CD4-positive, alpha-beta T cell (primary cell): Measurements from ENCODE around the gene GSDME. TPM values are rescaled to one million over a fixed set of nuclear protein-coding genes. Genes with fewer than 3 reads are reported as not detected.

Experiments used
- ATAC-seq: fragments of 200-7000 bp; cut with Tn5 transposase; one replicate; pipeline ENCODE4 v1.10.0; 2022; ENCODE audit warnings: mild to moderate bottlenecking; ENCODE audit not compliant: poor library complexity
- CTCF ChIA-PET: fragments of 350-600 bp; sonication (Branson Sonifier 250); formaldehyde crosslinking; loops from one replicate; lab custom pipeline; 2021; ENCODE audit warnings: antibody characterized with exemption, inconsistent platforms; lab: Charles Lee
- POLR2A ChIA-PET: fragments of 350-600 bp; sonication (Branson Sonifier 250); formaldehyde crosslinking; loops from one replicate; lab custom pipeline; 2021; ENCODE audit warnings: antibody characterized with exemption, inconsistent platforms; lab: Charles Lee
- DNase-seq, 14 experiments: peaks; one replicate each; pipeline ENCODE4 v3.0.0-alpha.2; 2013 to 2020; ENCODE audit warnings: mixed read lengths in 2 of 14
- H3K27ac ChIP-seq, 2 donors: one replicate each; pipeline versions ENCODE4 v1.5.1 to v1.7.0; 2013; ENCODE audit warnings: low read length in 2 of 2, low read depth in 1 of 2, mild to moderate bottlenecking in 1 of 2
- H3K27me3 ChIP-seq, 2 experiments: 1 replicate in 1 of 2; 2 replicates in 1 of 2; pipeline versions ENCODE4 v1.6.1 to v1.7.0; 2013; ENCODE audit warnings: low read length in 2 of 2, control low read depth in 1 of 2, mild to moderate bottlenecking in 1 of 2, moderate library complexity in 1 of 2; ENCODE audit not compliant: insufficient read depth in 2 of 2, control insufficient read depth in 1 of 2
- H3K36me3 ChIP-seq: one replicate; pipeline ENCODE4 v1.6.1; 2013; ENCODE audit warnings: low read length, control low read depth; ENCODE audit not compliant: insufficient read depth
- H3K4me1 ChIP-seq: one replicate; pipeline ENCODE4 v1.6.1; 2013; ENCODE audit warnings: low read length, control low read depth; ENCODE audit not compliant: insufficient read depth
- H3K4me3 ChIP-seq: one replicate; pipeline ENCODE4 v1.5.1; 2013; ENCODE audit warnings: mild to moderate bottlenecking, low read length, moderate library complexity
- H3K9me3 ChIP-seq, 2 experiments: 1 replicate in 1 of 2; 2 replicates in 1 of 2; pipeline versions ENCODE4 v1.6.1 to v1.7.0; 2013; ENCODE audit warnings: low read length in 2 of 2, mild to moderate bottlenecking in 2 of 2, control low read depth in 1 of 2, moderate library complexity in 1 of 2; ENCODE audit not compliant: control insufficient read depth in 1 of 2, insufficient read depth in 1 of 2
- H3K27ac Mint-ChIP-seq: one replicate; pipeline ENCODE4 v1.8.0; 2020; ENCODE audit warnings: mixed read lengths
- H3K27me3 Mint-ChIP-seq: one replicate; pipeline ENCODE4 v1.8.0; 2021; ENCODE audit warnings: mixed read lengths
- H3K36me3 Mint-ChIP-seq: one replicate; pipeline ENCODE4 v1.8.0; 2021; ENCODE audit warnings: low read depth, mixed read lengths
- H3K4me1 Mint-ChIP-seq: one replicate; pipeline ENCODE4 v1.8.0; 2021; ENCODE audit warnings: low read depth, mixed read lengths
- H3K4me3 Mint-ChIP-seq: one replicate; pipeline ENCODE4 v1.8.0; 2020; ENCODE audit warnings: mild to moderate bottlenecking, mixed read lengths
- H3K9me3 Mint-ChIP-seq: one replicate; pipeline ENCODE4 v1.8.0; 2020; ENCODE audit warnings: mixed read lengths
- CTCF ChIP-seq: fragments of 200-600 bp; IDR thresholded peaks from one replicate; pipeline ENCODE4 v1.8.0; 2022; ENCODE audit warnings: antibody characterized with exemption, mild to moderate bottlenecking
- intact Hi-C, 2 experiments: fragments of 100-400 bp; cut with DNase I in 1 of 2; cut with micrococcal nuclease in 1 of 2; formaldehyde crosslinking; loops; one replicate each; pipeline versions ENCODE4 v1.15.1 to v1.9.0; 2023 to 2025; cut with DNase I, micrococcal nuclease
- total RNA-seq, 174 experiments: library from RNA in 2 of 174; stranded (reverse) in 2 of 174; gene quantifications; one replicate each; pipeline ENCODE4 v1.2.3 and lab custom pipeline; 2021 to 2026

GSDME gene
- total RNA-seq, 2 experiments from 2014 or later = 0.19 TPM; not detected in 1

GRCh38 chr7:24786941-24787340 is 29.7 kb upstream of the GSDME start:
- ChIA-PET POLR2A (no interaction called here), CTCF (interaction anchor here (1.1 kb wide), 1 partner anchor 13 kb away, joined by 4 read pairs; no protein-coding TSS in a partner anchor)
- ATAC-seq (no peak), DNase-seq (peak in 2 of 14 experiments; percentile 66 to 78)
- no peaks in the 10 kb centered on the region for H3K9me3 ChIP-seq
- no peaks in the 10 kb centered on the region for H3K27me3 Mint-ChIP-seq
- no peak overlapping the region for H3K27ac Mint-ChIP-seq
- H3K4me1 Mint-ChIP-seq = no peaks in the 10 kb centered on the region
- no peak overlapping the region for H3K27ac ChIP-seq
- intact Hi-C loops = no loop called here
- H3K9me3 Mint-ChIP-seq = peaks cover 5% of the 10 kb centered on the region
- H3K4me1 ChIP-seq = no peaks in the 10 kb centered on the region
- no peaks in the 10 kb centered on the region for H3K36me3 ChIP-seq
- H3K4me3 ChIP-seq = no peak overlapping the region
- H3K27me3 ChIP-seq = no peaks in the 10 kb centered on the region
- no peak overlapping the region for H3K4me3 Mint-ChIP-seq
- H3K36me3 Mint-ChIP-seq = peaks cover 6% of the 10 kb centered on the region
- no peak for TF ChIP-seq CTCF

GRCh38 chr7:24786306-24786705 is 29.0 kb upstream of the GSDME start:
- TF ChIP-seq CTCF = no peak
- H3K27me3 Mint-ChIP-seq = no peaks in the 10 kb centered on the region
- DNase-seq = peak in 2 of 14 experiments; percentile 54 to 68
- intact Hi-C loops = no loop called here
- peaks cover 5% of the 10 kb centered on the region for H3K9me3 Mint-ChIP-seq
- no peak overlapping the region for H3K4me3 Mint-ChIP-seq
- no peaks in the 10 kb centered on the region for H3K4me1 Mint-ChIP-seq
- ChIA-PET POLR2A (no interaction called here), CTCF (no interaction called here)
- H3K4me1 ChIP-seq = no peaks in the 10 kb centered on the region
- H3K27ac Mint-ChIP-seq = no peak overlapping the region
- H3K36me3 ChIP-seq = no peaks in the 10 kb centered on the region
- H3K27me3 ChIP-seq = no peaks in the 10 kb centered on the region
- H3K27ac ChIP-seq = no peak overlapping the region
- H3K9me3 ChIP-seq = no peaks in the 10 kb centered on the region
- no peak overlapping the region for H3K4me3 ChIP-seq
- no peak for ATAC-seq
- H3K36me3 Mint-ChIP-seq = peaks cover 6% of the 10 kb centered on the region

GRCh38 chr7:24784277-24784676 is 27.0 kb upstream of the GSDME start:
- Mint-ChIP-seq H3K4me3 (no peak overlapping the region), H3K27me3 (no peaks in the 10 kb centered on the region), H3K9me3 (peaks cover 4% of the 10 kb centered on the region), H3K36me3 (peaks cover 6% of the 10 kb centered on the region), H3K4me1 (no peaks in the 10 kb centered on the region), H3K27ac (no peak overlapping the region)
- ChIA-PET POLR2A (no interaction called here), CTCF (no interaction called here)
- intact Hi-C loops = no loop called here
- TF ChIP-seq CTCF = no peak
- no peak for DNase-seq
- Histone ChIP-seq H3K27ac (no peak overlapping the region), H3K27me3 (no peaks in the 10 kb centered on the region), H3K4me1 (peaks cover 2% of the 10 kb centered on the region), H3K9me3 (no peaks in the 10 kb centered on the region), H3K36me3 (no peaks in the 10 kb centered on the region), H3K4me3 (no peak overlapping the region)
- ATAC-seq = no peak
